Medulla oblongata (tissue), 1 donor: Measurements from ENCODE around the gene RBPJ.
A peak's percentile ranks its signal among the peaks of the same experiment; 100 is the strongest.
"Not testable (repeated sequence)": the region's sequence is repeated elsewhere in the genome, so short reads cannot be mapped to it uniquely, and the experiment has no call there.

Experiments
- DNase-seq: peaks from one replicate; pipeline ENCODE4 v3.0.0-alpha.2; 2015; ENCODE audit errors: extremely low spot score

Gene RBPJ

GRCh38 chr4:26375551-26375950, 54.7 kb downstream of the RBPJ start:
- no peak for DNase-seq

DNA sequence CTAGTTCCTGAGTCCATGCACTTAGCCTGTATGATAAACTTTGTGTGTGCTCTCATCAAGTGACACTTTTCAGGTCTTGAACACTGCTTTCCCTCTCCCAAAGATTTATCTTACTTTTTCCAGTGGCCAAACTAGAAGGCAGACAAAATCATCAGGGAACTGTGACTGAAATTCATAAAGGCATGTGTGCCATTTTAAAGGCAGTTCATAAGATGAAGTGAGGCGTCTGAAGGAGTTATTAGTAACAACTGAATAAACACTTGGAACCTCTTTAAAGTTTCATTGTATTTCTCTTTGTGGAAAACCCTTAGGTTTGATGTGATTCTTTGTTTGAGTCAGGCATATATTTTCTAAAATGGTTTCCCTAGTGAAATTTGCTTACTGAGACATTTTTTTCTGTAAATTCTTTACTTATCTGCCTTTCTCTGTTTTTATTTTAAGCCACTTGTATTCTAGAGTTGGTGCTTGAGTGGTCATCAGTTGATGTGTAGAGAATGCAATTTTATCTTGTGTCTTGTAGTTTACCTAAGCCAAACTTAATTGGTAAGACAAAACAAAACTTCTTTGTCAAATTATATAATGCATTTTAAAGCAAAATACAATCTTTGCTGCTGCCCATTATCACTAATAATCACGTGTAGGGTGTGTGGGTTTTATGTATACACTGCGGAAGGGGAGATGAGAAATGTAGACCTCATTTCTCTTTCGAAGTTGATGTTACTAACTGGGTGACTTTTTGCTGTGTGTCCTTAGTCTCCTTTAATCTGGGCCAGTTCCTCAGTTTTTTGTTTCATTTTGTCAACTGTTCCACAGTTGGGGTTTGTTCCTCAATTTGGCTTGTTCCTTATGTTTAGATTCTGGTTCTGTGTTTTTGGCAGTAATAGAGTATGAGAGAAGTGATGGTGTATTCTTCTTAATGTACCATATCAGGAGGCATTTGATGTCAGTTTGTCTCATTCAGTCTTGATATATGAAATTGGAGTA, 56.8 kb downstream of the RBPJ start:
- peak; percentile 47 for DNase-seq

GRCh38 chr4:26379837-26380236, 59.0 kb downstream of the RBPJ start:
- DNase-seq, result no peak

DNA sequence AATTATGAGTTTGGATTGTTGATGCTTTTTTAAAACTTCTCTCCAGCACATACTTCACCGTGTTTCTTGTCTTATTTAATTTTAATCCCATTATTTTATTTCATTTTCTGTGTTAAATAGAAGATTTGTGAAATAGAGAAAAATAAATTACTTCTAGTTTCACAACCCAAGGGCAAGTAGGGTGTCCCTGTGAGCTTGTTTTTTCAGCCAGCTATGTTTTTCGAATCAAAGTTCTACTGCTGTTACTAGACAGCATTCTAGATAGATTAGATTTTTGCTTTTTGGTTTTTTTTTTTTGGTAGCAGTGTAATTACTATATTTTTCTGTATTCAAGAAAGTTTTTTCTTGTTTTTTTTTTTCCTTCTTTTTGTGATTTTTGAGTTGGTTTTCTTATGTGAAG, 59.9 kb downstream of the RBPJ start:
- no peak for DNase-seq

DNA sequence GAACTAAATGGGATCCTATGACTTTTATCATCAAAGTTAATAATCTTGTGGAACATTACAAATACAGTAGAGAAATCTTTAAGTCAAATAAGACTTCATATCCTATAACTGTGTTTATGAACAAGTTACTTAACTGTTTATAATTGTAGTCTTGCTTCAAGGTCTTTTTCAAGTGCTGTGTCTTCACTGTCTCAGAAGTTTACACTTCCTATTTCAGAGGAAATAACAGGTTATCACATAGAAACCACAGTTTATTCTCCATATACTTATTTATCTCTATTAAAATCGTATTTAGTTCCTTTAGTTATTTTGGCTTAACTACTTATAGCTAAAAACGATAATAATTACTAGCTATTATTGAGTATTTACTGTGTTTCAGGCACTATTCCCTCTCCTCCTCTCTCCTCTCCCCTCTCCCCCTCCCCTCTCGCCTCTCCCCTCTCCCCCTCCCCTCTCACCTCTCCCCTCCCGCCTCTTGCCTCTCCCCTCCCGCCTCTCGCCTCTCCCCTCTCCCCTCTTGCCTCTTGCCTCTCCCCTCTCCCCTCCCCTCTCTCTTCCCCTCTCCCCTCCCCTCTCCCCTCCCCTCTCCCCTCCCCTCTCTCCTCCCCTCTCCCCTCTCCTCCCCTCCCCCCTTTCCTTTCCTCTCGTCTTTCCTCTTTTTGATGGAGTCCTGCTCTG, 63.7 kb downstream of the RBPJ start:
- DNase-seq, result no peak

GRCh38 chr4:26385690-26386089, 64.9 kb downstream of the RBPJ start:
- DNase-seq, result no peak

DNA sequence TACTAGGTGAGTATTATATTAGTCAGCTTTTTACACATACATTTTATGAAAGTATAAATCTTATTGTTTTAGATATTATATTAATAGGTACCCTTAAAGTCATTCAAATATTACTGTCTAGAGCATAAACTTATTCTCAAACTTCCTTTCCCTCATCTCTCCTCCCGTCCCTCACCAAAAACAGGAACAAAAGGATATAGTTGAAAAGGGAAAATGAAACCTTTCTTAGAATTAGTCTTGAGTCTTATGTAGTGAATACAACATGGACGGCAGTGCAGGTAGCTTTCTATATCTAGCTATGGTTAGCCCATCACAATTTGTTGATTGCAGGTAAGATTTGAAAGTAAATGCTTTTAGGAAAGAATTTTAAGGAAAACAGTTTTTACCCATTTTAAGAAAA, 65.6 kb downstream of the RBPJ start:
- no peak for DNase-seq

DNA sequence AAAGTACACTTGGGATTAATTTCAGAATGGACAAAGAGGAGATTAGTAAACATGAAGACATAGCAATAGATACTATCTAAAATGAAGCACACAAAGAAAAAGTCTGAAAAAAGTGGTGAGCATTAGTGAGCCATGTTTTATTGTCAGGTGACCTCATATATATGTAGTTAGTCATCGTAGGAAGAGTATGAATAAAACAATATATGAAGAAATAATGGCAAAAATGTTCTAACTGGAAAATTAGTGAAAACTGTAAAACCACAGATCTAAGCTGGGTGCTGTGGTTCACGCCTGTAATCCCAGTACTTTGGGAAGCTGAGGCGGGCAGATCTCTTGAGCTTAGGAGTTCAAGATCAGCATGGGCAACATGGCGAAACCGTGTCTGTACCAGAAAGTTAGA, 67.9 kb downstream of the RBPJ start:
- no peak for DNase-seq

- DNase-seq, result peak; percentile 54
Observed at GRCh38 chr4:26397086-26397485, 76.3 kb downstream of the RBPJ start.

- no peak for DNase-seq
Observed at GRCh38 chr4:26400132-26400531, 79.3 kb downstream of the RBPJ start.

- DNase-seq, result not testable (repeated sequence)
Observed at GRCh38 chr4:26402017-26402416, 81.2 kb downstream of the RBPJ start.

DNA sequence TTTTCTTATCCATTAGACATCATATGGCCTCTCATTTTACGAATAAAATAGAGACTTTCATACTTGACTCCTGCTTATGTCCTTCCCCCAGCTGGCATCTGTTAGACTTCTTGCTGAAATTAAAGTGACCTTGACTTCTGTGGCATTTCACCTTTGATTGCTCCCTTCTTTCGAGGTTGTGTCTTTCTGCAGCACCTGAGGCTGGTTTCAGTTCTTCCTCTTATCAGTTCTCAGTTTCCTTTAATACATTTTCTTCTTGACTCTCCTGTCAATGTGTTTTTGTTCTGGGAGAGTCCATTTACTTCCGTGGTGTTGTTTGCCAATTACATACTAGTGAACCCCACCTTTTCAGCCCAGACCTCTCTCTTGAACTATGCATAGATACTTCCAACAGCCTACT, 81.6 kb downstream of the RBPJ start:
- no peak for DNase-seq

DNA sequence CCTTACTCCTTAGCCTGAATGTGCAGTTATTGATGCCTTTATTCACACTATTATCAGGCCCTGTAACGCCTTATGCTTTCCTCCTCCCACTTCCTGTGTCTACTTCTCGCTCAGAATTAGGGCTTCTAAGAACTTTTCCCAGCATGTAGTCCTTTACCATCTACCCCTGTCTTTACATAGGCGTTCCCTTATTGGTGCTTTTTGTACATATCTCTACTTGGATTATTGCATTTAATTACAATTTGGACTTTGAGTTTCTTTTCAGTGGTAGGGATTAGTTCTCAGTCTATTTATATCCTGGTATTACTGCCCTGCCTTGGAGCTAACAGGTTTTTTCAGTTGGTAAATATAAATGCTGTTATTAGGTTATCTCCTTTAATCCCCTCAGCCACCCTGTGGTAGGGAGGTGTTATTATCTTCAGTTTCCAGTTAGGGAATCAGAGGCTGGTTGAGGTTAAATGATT, 84.0 kb downstream of the RBPJ start:
- DNase-seq, result no peak

DNA sequence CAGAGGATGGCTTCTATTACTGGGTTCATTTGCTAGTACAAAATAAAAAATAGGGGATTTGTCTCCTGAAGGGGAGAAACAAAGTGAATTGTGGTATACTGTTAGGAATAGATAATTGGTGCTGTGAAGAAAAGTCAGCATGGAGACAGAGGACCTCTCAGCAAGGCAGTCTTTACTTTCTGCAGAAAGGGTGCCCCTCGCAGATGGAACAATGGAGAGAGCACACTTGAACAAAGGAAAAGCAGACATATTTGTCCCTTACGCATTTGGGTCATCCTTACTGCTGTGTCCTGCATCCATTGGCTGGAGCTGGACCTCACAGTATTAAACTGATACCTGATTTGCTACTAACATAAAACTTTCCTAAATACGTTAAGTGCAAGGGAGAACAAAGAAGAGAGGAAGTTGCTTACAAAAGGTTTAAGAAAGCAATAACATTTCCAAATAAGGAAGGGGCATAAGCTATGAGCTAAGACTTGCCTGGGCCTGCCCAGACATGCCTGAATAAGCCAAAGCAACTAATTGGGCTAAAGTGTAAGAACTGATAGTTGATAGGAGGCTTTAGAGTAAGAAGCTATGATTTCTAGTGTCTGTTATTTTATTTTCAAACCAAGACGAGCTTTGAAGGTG, 85.6 kb downstream of the RBPJ start:
- DNase-seq, result no peak

- DNase-seq, result no peak
Observed at GRCh38 chr4:26407476-26407875, 86.7 kb downstream of the RBPJ start.

- DNase-seq, result peak; percentile 91
Observed at GRCh38 chr4:26410385-26411293, 89.8 kb downstream of the RBPJ start.

- DNase-seq, result peak; percentile 45
Observed at GRCh38 chr4:26412381-26413372, 91.9 kb downstream of the RBPJ start.

GRCh38 chr4:26413582-26413981, 92.8 kb downstream of the RBPJ start:
- DNase-seq, result no peak

- no peak for DNase-seq
Observed at GRCh38 chr4:26418107-26418506, 97.3 kb downstream of the RBPJ start.

DNA sequence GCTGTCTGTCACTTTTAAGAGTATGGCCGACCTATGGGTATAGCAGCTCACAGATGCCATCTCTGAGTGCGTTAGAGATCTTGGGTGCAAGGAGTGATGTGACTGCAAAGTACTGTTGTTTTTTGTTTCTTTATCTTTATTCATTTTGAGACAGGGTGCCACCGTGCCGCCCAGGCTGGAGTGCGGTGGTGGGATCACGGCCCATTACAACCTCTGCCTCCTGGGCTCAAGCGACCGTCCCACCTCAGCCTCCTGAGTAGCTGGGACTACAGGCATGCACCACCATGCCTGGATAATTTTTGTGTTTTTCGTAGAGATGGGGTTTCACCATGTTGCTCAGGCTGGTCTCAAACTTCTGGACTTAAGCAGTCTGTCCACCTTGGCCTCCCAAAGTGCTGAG, 98.0 kb downstream of the RBPJ start:
- DNase-seq, result no peak
